Activated T-helper 9 cell treated with anti-CD3 and anti-CD28 coated beads, Interleukin-2, amount 50 U/mL, for 16 hours (primary cell): ENCODE measurements around the gene SPTBN5.

Source experiments
- DNase-seq: peaks from one replicate; pipeline ENCODE4 v3.0.0-alpha.2; 2020; ENCODE audit warnings: low read depth

SPTBN5 gene

DNA sequence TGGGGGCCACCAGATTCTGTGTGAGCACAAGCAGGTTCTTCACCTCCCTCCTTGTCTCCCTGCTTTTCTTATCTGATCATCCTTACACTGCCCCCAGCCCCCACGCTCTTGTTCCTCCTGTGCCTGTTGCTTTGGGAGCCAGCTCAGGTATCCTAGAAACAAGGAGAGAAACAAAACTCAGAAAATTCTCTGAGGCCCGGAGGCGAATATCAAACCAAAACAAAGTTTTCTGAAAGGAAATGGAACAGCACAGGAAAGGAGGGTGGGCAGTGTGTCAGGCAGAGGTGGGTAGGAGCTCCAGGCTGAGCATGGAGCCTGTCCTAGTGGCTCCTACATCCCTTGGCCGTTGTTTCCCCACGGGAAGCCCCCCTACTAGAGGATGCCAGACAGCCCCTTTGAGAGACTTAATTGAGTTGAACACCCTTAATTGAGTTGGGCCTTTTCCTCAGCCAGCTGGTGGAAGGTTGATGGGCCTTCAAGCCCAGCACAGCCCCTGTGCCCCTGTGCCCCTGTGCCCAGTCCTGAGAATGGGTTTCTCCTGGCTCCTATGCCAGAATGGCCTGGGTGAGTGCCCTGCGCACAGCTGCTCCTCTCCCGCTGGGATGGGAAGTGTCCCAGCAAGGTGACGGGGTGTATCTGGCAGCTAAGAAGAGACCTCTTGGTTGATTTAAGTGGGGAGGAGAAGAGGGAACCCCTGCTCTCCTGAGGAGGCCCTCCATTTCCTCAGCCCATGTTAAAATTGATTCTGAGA lies 88.8 kb downstream of the SPTBN5 start:
- no peak for DNase-seq

DNA sequence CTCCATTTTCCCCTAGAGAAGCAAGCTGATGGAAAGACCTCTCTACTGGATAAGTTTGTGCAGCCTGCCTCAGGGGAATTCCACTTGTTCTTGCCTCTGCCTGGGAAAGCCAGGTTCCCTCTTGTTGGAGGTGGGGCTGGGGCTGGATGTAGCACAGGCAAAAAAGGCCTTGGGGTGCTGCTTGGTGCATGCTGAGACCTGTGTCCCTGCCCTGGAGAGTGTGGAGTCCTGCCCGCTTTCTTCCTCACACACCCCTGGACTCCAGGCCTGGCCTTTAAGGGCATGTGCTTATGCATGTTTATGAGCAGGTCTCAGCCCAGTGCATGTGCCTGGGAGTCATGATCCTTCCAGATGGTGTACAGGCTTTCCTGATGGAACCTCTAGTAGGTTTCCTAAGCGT lies 89.5 kb downstream of the SPTBN5 start:
- DNase-seq: no peak

DNA sequence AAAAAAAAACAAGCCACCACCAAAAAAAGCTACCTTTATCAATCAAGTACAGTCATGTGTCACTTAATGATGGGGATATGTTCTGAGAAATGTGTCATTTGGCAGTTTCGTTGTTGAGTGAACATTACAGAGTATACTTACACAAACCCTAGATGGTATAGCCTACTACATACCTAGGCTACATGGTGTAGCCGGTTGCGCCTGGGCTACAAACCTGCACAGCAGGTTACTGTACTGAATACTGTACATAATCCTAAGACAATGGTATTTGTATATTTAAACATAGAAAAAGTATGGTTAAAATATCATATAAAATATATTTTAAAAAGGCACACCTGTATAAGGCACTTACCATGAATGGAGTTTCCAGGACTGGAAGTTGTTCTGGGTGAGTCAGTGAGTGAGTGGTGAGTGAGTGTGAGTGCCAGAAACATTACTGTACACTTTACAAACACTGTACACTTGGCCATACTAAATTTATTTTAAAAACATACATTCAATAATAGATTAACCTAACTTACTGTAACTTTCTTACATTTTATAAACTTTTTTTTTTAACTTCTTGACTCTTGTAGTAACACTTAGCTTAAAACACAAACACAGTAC lies 91.9 kb downstream of the SPTBN5 start:
- DNase-seq: no peak

DNA sequence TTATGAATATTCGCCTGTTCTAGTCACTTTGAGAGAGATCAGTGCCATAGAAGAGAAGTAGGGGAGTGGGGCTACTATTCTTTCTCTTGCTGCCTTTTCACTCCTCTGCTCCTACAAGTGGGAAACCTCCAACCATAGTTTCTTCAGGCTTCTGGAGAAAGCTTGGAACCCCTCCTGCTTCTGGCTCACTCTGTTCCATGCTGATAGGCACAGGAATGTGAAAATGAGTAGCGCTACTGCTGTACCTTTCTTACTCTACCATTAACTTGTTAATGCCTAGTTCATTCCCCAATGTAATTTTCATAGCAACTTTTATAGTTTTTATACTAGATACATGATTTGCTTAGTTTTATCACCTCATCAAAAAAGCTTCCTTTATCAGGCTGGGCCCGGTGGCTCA lies 92.7 kb downstream of the SPTBN5 start:
- DNase-seq: no peak

DNA sequence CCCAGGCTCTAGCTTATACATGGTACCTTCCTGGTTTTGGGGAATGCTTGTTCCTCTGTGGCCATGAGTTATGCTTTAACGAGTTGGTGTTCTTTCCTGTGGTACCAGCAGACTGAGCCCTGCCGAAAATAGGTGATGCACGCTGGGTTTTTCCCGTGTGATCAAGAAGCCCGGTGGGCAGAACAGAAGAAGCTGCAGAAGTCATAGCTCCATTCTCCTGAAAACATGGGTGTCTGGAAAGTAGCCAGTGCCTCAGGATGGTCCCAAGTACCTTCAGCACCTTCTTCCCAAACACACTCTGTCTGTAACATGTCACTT lies 94.4 kb downstream of the SPTBN5 start:
- no peak for DNase-seq

DNA sequence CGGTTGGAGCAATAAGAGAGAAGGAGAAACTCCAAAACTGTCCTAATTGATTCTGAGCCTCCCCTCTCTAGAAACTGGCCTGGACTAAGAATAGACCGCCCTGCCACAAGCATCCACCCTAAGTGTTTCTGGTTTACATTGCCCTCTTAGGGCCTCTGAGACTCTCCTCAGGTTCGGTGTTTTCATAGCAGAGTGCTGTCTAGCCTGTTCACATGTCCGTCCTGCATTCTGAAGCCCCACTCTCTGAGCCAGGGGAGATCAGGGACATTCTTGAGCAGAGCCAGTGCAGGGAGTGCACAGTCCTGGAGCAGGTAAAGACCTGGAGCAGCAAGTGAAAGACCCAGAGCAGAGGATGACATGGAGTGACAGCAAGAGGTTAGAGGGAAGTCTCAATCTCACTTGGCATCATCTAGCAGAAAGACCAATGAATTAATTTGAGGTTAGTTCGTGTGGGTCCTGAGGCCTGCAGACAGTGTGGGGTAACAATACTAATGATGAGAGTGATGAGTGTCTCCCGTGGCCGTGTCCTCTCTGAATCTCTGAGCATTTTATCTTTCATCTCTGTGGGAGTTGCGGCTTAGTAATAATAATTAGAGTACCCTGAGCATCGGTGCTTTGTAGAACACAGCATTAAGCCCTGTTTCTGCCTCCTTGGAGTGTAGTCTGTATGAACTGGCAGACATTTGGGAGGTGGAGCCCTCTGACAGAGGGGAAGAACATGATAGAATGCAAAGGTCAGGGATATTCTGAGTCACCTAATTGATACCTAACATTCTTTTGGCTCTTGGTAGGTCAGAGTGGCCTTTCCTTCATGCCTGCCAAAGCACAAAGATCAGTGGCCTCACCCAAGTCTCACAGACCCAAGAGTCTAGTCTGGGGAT lies 95.0 kb downstream of the SPTBN5 start:
- no peak for DNase-seq
